GM19193 (cell line): ENCODE data around the gene COPRS.

ENCODE experiments used
- POLR2A ChIP-seq: IDR thresholded peaks from 4 replicates; pipeline ENCODE4 v1.6.1; 2011; ENCODE audit not compliant: insufficient read depth, insufficient read length; ENCODE audit errors: extremely low read depth

Gene COPRS

GRCh38 chr17:31859487-31860008 is 504 bp upstream of the COPRS start:
- TF ChIP-seq POLR2A: no peak

DNA sequence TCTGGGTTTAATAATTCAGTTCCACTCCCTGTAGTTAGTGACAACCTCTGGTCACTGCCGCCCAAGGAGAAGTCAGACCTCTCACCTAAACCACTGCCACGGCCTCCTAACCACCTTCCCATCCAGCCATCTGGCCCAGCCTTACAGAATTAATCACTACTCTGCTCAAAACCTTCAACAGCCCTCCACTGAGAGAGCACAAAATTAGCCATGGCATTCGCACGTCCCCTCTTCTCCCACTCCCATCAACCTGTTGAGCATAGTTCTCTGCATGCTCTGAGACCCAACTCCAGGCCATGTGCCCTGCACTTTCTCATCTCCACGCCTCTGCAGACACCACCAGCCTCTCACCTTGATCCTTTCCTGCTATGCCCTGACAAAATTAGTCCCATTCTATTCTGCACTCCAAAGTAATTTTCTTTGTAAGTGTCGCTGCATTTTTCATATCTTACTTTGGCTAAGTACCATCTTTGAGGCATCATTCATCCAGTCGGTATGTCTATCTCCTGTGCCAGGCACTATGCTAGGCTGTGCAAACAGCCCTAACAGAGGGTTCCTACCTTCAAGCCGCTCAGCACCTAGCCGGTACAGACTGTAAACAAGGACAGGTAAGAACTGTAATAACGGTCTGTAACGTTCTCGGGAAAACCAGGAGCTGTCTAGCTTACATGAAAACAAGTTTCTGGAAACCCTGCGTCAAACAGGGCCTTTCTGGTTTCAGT is 963 bp downstream of the COPRS start:
- TF ChIP-seq POLR2A: no peak

DNA sequence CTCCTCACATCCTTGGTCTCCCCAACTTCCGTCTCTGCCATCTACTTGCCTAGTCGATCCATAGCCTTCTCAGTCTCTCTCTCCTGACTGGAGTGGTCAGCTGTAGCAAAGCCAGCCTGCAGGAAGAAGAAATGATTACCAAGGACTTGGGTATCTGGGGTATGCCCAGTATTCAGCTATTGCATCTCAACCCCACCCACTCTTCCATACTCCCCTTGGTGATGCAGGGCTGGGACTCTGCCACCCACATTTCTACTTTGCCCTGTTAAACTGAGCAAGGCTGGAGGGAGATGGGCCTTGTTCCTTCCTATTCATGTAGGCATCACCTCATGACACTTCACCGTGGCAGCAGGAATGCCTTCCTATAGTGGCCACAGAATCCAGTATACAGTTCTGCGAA is 2.3 kb downstream of the COPRS start:
- no peak for TF ChIP-seq POLR2A

- no peak for TF ChIP-seq POLR2A
These were observed 4.4 kb downstream of the COPRS start for GRCh38 chr17:31854672-31855071.

DNA sequence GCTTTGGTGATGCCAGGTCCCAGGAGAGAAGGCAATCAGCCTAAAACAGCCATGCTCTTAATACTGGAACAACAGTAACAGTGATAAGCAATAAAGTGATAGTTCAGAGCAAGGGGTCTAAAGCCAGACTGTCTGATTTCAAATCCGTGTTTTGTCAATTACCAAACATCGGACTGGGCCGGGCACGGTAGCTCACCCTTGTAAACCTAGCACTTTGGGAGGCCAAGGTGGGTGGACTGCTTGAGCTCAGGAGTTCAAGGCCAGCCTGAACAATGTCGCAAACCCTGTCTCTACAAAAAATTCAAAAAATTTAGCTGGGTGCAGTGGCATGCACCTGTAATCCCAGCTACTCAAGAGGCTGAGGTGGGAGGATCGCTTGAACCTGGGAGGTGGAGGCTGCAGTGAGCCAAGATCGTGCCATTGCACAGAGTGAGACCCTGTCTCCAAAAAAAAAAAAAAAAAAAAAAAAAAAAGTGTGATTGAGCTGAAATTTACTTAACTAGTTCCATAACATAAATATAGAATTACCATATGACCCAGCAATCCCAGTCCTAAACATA is 5.1 kb downstream of the COPRS start:
- no peak for TF ChIP-seq POLR2A

- TF ChIP-seq POLR2A: no peak
These were observed 13.8 kb downstream of the COPRS start for GRCh38 chr17:31845291-31845690.

DNA sequence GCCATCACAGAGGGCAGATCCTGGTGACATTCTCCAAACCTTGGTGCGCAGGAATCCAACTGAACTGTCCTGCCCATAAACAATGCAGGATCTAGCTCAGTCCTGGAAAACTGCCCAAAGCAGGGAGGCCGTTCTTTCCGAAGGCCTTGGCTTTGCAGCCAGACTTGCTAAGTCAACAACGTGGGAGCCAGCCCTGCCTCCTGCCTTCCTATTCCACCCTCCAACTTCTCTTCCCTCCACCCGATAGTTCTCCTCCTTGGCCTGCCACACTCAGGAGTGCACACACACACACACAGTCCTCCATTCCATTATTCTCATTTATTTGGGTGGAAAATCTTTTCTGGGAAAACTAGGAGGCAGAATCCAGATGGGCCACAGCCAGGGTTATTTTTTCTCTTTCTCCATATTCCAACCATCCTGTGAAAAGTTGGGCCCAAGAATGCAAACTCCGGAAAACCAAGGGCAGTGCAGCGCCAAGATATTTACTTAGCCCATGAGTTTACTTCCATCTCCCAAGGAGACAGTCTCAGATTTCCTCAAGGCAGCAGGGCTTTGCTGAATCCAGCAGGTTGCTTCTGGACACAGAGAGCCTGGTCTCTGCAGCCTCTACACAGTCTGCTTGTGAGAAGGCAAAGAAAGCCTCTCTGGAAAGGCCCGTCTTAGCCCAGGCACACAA is 15.8 kb downstream of the COPRS start:
- TF ChIP-seq POLR2A: no peak

DNA sequence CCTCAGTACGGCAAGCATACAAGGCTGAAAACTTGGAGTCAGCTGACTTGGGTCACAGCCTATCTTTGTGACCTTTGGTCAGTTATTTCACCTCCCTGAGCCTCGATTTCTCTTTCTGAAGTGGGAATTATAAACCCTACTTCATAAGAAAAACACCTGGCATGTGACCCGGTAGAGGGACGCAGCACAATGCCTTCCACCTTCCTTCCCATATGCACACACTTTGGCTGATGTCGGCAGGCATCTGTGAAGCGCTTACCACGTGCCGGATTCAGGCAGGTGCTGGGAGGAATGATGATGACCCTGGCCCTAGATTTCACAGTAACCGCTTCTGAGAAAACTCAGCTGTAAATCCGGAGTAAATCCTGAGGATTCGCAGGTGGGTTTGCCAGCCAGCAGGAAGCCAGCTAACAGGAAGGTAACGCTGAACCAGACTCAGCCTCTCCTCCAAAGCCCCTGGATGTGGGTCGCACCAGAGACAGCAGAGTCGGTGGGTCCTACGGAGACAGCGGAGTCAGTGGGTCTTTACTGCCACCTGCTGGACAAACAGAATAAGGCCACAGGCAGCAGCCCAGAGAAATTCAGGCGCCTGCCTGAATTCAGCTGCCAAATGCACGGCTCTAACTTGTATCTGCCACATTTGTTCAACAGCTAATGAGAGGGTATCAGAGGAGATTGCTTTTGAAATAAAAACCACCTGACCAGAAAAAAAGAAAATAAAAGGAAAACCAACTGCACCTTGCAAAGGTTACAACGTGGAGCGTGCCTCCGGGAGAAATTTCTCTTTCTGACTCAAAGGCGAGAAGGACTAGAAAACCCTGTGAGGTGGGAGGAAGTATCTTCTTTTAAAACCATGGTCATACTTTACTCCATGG is 16.6 kb downstream of the COPRS start:
- TF ChIP-seq POLR2A: no peak

GRCh38 chr17:31841850-31842194 is 17.2 kb downstream of the COPRS start:
- TF ChIP-seq POLR2A: no peak

GRCh38 chr17:31838636-31839225 is 20.3 kb downstream of the COPRS start:
- no peak for TF ChIP-seq POLR2A

GRCh38 chr17:31835984-31836383 is 23.1 kb downstream of the COPRS start:
- TF ChIP-seq POLR2A: no peak

DNA sequence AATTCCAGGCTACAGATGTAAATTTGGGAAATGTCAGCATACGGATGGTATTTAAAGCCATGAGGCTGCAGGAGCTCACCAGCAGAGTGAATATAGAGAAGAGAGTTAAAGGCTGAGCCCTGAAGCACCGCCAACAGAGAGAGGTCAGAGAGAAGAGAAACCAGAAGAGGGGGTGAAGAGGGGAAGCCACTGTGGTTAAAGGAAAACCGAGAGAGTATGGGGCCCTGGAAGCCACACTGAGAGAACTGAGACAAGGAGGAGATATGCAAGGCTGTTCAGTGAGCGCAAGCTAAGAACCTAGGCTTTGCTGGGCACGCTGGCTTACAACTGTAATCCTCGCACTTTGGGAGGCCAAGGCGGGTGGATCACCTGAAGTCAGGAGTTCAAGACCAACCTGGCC is 24.6 kb downstream of the COPRS start:
- no peak for TF ChIP-seq POLR2A

- no peak for TF ChIP-seq POLR2A
These were observed 26.3 kb downstream of the COPRS start for GRCh38 chr17:31832746-31833145.

GRCh38 chr17:31830971-31831858 is 27.8 kb downstream of the COPRS start:
- TF ChIP-seq POLR2A: no peak
